IPS DF 6.9 (cell line): ENCODE data around the gene EPHB3.

Source experiments
- DNase-seq: peaks from one replicate; pipeline ENCODE4 v3.0.0-alpha.2; 2013; ENCODE audit warnings: low read depth, low spot score
- H3K27ac ChIP-seq: one replicate; pipeline ENCODE4 v1.5.1; 2013; ENCODE audit warnings: low read length, control low read depth
- H3K27me3 ChIP-seq: 2 replicates; pipeline ENCODE4 v1.6.1; 2013; ENCODE audit warnings: mild to moderate bottlenecking, low read length; ENCODE audit not compliant: control insufficient read depth, insufficient read depth
- H3K36me3 ChIP-seq: 2 replicates; pipeline ENCODE4 v1.6.1; 2013; ENCODE audit warnings: low read length; ENCODE audit not compliant: control insufficient read depth, insufficient read depth
- H3K4me1 ChIP-seq: 2 replicates; pipeline ENCODE4 v1.6.1; 2013; ENCODE audit warnings: low read length; ENCODE audit not compliant: control insufficient read depth, insufficient read depth
- H3K4me3 ChIP-seq: 2 replicates; pipeline ENCODE4 v1.5.1; 2013; ENCODE audit warnings: mild to moderate bottlenecking, low read length
- H3K9me3 ChIP-seq: 2 replicates; pipeline ENCODE4 v1.6.1; 2013; ENCODE audit warnings: low read length, inconsistent platforms; ENCODE audit not compliant: control insufficient read depth, insufficient read depth
- WGBS: extraction: QIAGEN DNeasy Blood & Tissue Kit; methylation state at CpG from one replicate; pipeline ENCODE4 v1.1.7; 2013; ENCODE audit warnings: mixed read lengths, missing lambda C conversion rate; ENCODE audit not compliant: insufficient read length, insufficient coverage; 5-methylcytosine and 5-hydroxymethylcytosine counted together

Gene EPHB3

GRCh38 chr3:184599143-184599542 is 37.6 kb downstream of the EPHB3 start:
- Histone ChIP-seq H3K27me3 (peaks cover 45% of the 10 kb centered on the region), H3K27ac (no peak overlapping the region), H3K4me3 (no peak overlapping the region), H3K9me3 (no peaks in the 10 kb centered on the region), H3K4me1 (peaks cover 18% of the 10 kb centered on the region), H3K36me3 (no peaks in the 10 kb centered on the region)
- no CpG with 5 or more reads among the region's 3 CpGs for WGBS
- no peak for DNase-seq

DNA sequence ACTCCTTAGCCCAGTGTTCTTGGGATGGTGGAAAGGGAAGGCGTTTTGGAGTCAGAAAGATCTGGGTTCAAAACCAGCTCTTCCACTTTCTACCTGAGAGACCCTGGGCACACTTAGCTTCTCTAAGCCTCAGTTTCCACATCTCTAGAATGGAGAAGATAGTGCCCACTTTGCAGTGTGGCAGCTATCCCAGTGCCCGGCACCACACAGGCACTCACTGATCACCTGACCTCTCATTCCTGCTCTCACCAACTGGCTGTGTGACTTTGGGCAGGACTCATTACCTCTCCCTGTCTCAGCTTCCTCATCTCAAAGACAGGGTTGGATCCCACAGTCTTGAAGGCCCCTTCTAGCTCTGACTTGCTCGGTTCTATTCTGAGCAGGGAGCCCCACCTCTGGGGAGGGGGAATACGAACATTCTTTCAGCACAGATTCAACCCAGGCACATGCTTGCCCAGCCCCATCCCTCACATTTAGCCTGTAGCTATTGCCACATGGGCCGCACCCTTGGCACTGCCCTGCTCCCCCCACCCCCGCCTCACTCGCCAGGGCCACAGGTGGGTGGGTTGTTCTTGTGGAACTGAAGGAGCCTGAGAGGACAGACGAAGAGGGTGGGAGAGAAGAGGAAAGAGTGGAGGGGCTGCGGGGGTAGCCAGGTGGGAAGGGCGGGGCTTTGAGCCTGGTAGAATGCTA is 39.2 kb downstream of the EPHB3 start:
- H3K27ac ChIP-seq, result no peak overlapping the region
- H3K36me3 ChIP-seq, result no peaks in the 10 kb centered on the region
- WGBS, result no CpG with 5 or more reads among the region's 10 CpGs
- no peak for DNase-seq
- no peaks in the 10 kb centered on the region for H3K9me3 ChIP-seq
- H3K4me1 ChIP-seq, result peaks cover 15% of the 10 kb centered on the region
- H3K4me3 ChIP-seq, result no peak overlapping the region
- peaks cover 57% of the 10 kb centered on the region for H3K27me3 ChIP-seq

GRCh38 chr3:184601576-184602371 is 40.2 kb downstream of the EPHB3 start:
- no peaks in the 10 kb centered on the region for H3K36me3 ChIP-seq
- no peak overlapping the region for H3K27ac ChIP-seq
- no peaks in the 10 kb centered on the region for H3K9me3 ChIP-seq
- DNase-seq, result no peak
- no CpG with 5 or more reads among the region's 63 CpGs for WGBS
- H3K4me1 ChIP-seq, result peaks cover 13% of the 10 kb centered on the region
- peaks cover 63% of the 10 kb centered on the region for H3K27me3 ChIP-seq
- H3K4me3 ChIP-seq, result no peak overlapping the region; the same call in 1 of the 2 replicates

- Histone ChIP-seq H3K4me1 (peaks cover 13% of the 10 kb centered on the region), H3K27ac (no peak overlapping the region), H3K27me3 (peaks cover 69% of the 10 kb centered on the region), H3K36me3 (no peaks in the 10 kb centered on the region), H3K9me3 (no peaks in the 10 kb centered on the region), H3K4me3 (no peak overlapping the region; the same call in 1 of the 2 replicates)
- no peak for DNase-seq
- no CpG with 5 or more reads among the region's 14 CpGs for WGBS
Observed at GRCh38 chr3:184602372-184603150, 41.0 kb downstream of the EPHB3 start.

DNA sequence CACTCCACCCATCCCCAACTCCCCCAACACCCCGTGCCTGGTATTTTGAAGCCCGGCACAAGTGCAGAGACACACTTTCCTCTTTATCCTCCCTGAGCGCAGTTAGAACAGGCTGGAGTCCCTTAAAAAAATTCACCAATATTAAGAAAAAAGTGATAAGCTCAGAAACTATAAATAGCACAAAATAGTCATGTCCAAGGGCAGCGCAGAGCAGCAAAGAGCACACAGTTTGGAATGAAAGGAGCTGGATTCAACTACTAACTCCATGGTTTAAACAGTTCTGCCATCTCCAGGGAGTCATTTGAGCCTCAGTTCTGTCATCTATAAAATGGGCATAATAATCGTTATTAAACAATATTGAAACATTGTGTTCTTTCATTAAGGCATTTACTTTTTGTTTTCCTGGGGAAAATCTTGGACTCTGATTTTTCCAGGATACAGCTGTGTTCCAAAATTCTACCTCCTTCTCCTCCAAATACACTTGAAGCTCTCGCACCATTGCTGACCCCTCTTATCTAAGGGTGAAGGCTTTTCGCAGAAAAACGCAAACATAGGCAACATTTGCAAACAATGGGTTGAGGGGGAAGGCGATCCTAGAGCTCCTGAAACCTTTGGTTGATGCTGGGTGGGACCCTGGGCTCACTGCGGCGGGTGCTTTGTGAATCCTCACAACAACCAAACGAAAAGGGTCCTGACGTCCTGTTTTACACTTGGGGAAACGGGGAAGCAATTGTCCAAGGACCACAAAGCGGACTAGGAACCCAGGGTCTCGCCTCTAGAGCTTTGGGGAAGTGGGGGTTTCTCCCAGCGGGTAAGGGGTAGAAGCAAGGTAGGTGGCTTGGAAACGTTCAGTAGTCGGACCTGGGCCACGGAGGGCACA is 41.8 kb downstream of the EPHB3 start:
- no CpG with 5 or more reads among the region's 20 CpGs for WGBS
- H3K27ac ChIP-seq, result no peak overlapping the region
- H3K9me3 ChIP-seq, result no peaks in the 10 kb centered on the region
- DNase-seq, result no peak
- H3K27me3 ChIP-seq, result peaks cover 73% of the 10 kb centered on the region
- no peaks in the 10 kb centered on the region for H3K36me3 ChIP-seq
- H3K4me3 ChIP-seq, result peak overlapping the region; percentile 30; the same call in 1 of the 2 replicates
- H3K4me1 ChIP-seq, result peaks cover 13% of the 10 kb centered on the region

- no CpG with 5 or more reads among the region's 56 CpGs for WGBS
- no peak overlapping the region for H3K27ac ChIP-seq
- H3K4me3 ChIP-seq, result peak overlapping the region; percentile 30; the same call in 1 of the 2 replicates
Observed at GRCh38 chr3:184604039-184604601, 42.5 kb downstream of the EPHB3 start.

GRCh38 chr3:184604615-184605290 is 43.2 kb downstream of the EPHB3 start:
- Histone ChIP-seq H3K4me3 (peak overlapping the region; percentile 30; the same call in 1 of the 2 replicates), H3K4me1 (peaks cover 13% of the 10 kb centered on the region), H3K27ac (no peak overlapping the region), H3K36me3 (no peaks in the 10 kb centered on the region), H3K27me3 (peaks cover 66% of the 10 kb centered on the region), H3K9me3 (no peaks in the 10 kb centered on the region)
- no CpG with 5 or more reads among the region's 20 CpGs for WGBS
- peak; percentile 71 for DNase-seq

More at GRCh38 chr3:184604039-184604601, 42.5 kb downstream of the EPHB3 start:
- Histone ChIP-seq H3K9me3 (no peaks in the 10 kb centered on the region), H3K4me1 (peaks cover 13% of the 10 kb centered on the region), H3K27me3 (peaks cover 72% of the 10 kb centered on the region), H3K36me3 (no peaks in the 10 kb centered on the region)
- no peak for DNase-seq

GRCh38 chr3:184608209-184608608 is 46.6 kb downstream of the EPHB3 start:
- Histone ChIP-seq H3K4me3 (no peak overlapping the region), H3K36me3 (no peaks in the 10 kb centered on the region), H3K27ac (no peak overlapping the region), H3K9me3 (no peaks in the 10 kb centered on the region), H3K27me3 (peaks cover 37% of the 10 kb centered on the region), H3K4me1 (peaks cover 6% of the 10 kb centered on the region; the same call in 1 of the 2 replicates)
- no peak for DNase-seq

DNA sequence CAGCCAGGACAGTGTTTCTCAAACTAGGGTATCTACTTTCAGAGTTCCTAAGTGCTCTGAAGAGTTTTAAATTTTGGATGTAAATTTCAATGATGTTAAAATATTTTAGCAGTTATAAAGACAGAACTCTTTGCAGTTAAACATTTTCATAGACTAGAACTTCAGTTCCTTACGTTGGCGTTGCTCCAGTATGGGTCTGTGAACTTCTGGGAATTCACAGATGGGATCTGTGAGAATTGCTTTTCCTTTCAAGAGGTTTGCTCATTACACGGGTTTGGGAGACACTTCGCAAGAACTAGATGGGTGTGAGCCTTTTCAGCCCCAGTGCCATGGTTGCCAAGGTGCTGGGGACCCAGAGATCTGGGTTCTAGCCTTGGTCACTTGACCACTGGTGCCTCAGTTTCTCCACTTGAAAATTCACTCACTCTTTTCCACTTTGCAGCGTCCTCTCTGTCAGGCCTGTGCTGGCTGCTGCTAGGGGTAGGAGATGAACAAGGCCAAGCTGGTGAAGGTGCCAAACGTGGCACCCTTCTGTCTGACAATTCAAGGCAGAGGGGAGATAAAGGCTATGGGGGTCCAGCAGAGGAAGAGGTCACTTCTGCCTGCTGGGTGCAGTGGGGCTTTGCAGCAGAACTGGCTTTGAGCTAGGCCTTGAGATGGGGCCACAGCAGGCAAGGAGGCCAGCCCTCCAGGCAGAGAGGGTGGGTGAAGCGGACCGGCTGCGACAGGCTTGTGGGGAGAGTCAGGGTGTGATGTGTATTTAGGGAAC is 48.1 kb downstream of the EPHB3 start:
- peaks cover 26% of the 10 kb centered on the region for H3K27me3 ChIP-seq
- H3K9me3 ChIP-seq, result no peaks in the 10 kb centered on the region
- peaks cover 2% of the 10 kb centered on the region; the same call in 1 of the 2 replicates for H3K4me1 ChIP-seq
- H3K4me3 ChIP-seq, result no peak overlapping the region
- DNase-seq, result no peak
- H3K27ac ChIP-seq, result no peak overlapping the region
- no peaks in the 10 kb centered on the region for H3K36me3 ChIP-seq
- no CpG with 5 or more reads among the region's 9 CpGs for WGBS
